NCI-H1105 (cell line): ENCODE results near the gene MEI4.
"Not testable (repeated sequence)": the region's sequence is repeated elsewhere in the genome, so short reads cannot be mapped to it uniquely, and the experiment has no call there.

Experiments used
- DNase-seq: peaks from one replicate; lab custom pipeline; 2025; lab: John Stamatoyannopoulos, UW

The MEI4 gene

GRCh38 chr6:77652739-77653138 lies at the start of gene MEI4:
Gene MEI4, plus strand, starts transcription at chr6:77653039. Its CDS starts 37,633 bp downstream, at chr6:77690672.
- no peak for DNase-seq

- no peak for DNase-seq
Measured at GRCh38 chr6:77604476-77604875, 48.4 kb upstream of the MEI4 start.

- DNase-seq = no peak
Measured at GRCh38 chr6:77607004-77607403, 45.8 kb upstream of the MEI4 start.

GRCh38 chr6:77609106-77609505 lies 43.7 kb upstream of the MEI4 start:
- DNase-seq = no peak

GRCh38 chr6:77619114-77619513 lies 33.7 kb upstream of the MEI4 start:
- no peak for DNase-seq

- DNase-seq = no peak
Measured at GRCh38 chr6:77620278-77620882, 32.5 kb upstream of the MEI4 start.

GRCh38 chr6:77624515-77624914 lies 28.3 kb upstream of the MEI4 start:
- DNase-seq = no peak

GRCh38 chr6:77626426-77626825 lies 26.4 kb upstream of the MEI4 start:
- no peak for DNase-seq

- no peak for DNase-seq
Measured at GRCh38 chr6:77630014-77630413, 22.8 kb upstream of the MEI4 start.

- no peak for DNase-seq
Measured at GRCh38 chr6:77633471-77633870, 19.4 kb upstream of the MEI4 start.

GRCh38 chr6:77633993-77634715 lies 18.7 kb upstream of the MEI4 start:
- DNase-seq = no peak

GRCh38 chr6:77638129-77638830 lies 14.6 kb upstream of the MEI4 start:
- DNase-seq = no peak

GRCh38 chr6:77644102-77644705 lies 8.6 kb upstream of the MEI4 start:
- no peak for DNase-seq

GRCh38 chr6:77650098-77650663 lies 2.7 kb upstream of the MEI4 start:
- DNase-seq = peak; percentile 48

- no peak for DNase-seq
Measured at GRCh38 chr6:77653816-77654215, 977 bp downstream of the MEI4 start.

- not testable (repeated sequence) for DNase-seq
Measured at GRCh38 chr6:77655035-77655434, 2.2 kb downstream of the MEI4 start.

GRCh38 chr6:77656999-77657764 lies 4.3 kb downstream of the MEI4 start:
- DNase-seq = no peak

GRCh38 chr6:77666340-77666739 lies 13.5 kb downstream of the MEI4 start:
- no peak for DNase-seq

- DNase-seq = no peak
Measured at GRCh38 chr6:77666846-77667245, 14.0 kb downstream of the MEI4 start.

GRCh38 chr6:77669913-77670312 lies 17.1 kb downstream of the MEI4 start:
- DNase-seq = no peak

- no peak for DNase-seq
Measured at GRCh38 chr6:77674211-77674610, 21.4 kb downstream of the MEI4 start.

GRCh38 chr6:77678048-77678447 lies 25.2 kb downstream of the MEI4 start:
- DNase-seq = no peak
